ENCODE data around the gene CLINT1. TPM values are rescaled to one million over a fixed set of nuclear protein-coding genes. Genes with fewer than 3 reads are reported as not detected.
A peak's percentile ranks its signal among the peaks of the same experiment; 100 is the strongest.

CLINT1 gene
- total RNA-seq, 3 donors from 2014 or later: 86.5 to 157 (median 89.5) TPM

DNA sequence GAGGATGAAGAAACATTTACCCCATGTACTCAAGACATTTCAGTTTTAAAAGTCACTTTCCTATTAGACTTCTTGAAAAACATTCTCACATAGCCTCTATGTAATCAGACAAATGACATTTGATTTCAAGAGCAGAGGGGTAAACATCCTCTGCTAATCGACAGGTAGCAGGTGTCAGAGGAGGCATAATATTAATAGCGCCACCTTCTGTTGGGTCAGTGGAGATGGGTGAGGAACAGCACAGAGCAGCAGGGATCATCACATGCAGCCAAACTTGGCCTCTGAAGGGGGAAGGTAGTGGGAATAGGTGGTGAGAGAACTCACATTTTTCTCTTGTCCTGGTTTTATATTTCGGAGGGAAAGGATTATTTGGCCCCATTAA, 118.7 kb downstream of the CLINT1 start:
- DNase-seq (ENCODE audit: low spot score in 2 of 2): no peak
- H3K4me3 ChIP-seq: no peak overlapping the region
- H3K4me1 ChIP-seq: no peaks in the 10 kb centered on the region
- H3K27me3 ChIP-seq: no peaks in the 10 kb centered on the region
- TF ChIP-seq, protein P1, sequence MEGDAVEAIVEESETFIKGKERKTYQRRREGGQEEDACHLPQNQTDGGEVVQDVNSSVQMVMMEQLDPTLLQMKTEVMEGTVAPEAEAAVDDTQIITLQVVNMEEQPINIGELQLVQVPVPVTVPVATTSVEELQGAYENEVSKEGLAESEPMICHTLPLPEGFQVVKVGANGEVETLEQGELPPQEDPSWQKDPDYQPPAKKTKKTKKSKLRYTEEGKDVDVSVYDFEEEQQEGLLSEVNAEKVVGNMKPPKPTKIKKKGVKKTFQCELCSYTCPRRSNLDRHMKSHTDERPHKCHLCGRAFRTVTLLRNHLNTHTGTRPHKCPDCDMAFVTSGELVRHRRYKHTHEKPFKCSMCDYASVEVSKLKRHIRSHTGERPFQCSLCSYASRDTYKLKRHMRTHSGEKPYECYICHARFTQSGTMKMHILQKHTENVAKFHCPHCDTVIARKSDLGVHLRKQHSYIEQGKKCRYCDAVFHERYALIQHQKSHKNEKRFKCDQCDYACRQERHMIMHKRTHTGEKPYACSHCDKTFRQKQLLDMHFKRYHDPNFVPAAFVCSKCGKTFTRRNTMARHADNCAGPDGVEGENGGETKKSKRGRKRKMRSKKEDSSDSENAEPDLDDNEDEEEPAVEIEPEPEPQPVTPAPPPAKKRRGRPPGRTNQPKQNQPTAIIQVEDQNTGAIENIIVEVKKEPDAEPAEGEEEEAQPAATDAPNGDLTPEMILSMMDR (IDR thresholded peaks at IDR 0.05): peak in 1 of 3 donors; percentile 8
- TF ChIP-seq POLR2A (IDR thresholded peaks at IDR 0.05) (no peak), POLR2AphosphoS5 (IDR thresholded peaks at IDR 0.05) (no peak)
- intact Hi-C loops (cut with DNase I; ENCODE audit: low total_unique reads): no loop called here
- H3K27ac ChIP-seq: no peak overlapping the region
- H3K36me3 ChIP-seq: no peaks in the 10 kb centered on the region
- no peaks in the 10 kb centered on the region for H3K9me3 ChIP-seq

DNA sequence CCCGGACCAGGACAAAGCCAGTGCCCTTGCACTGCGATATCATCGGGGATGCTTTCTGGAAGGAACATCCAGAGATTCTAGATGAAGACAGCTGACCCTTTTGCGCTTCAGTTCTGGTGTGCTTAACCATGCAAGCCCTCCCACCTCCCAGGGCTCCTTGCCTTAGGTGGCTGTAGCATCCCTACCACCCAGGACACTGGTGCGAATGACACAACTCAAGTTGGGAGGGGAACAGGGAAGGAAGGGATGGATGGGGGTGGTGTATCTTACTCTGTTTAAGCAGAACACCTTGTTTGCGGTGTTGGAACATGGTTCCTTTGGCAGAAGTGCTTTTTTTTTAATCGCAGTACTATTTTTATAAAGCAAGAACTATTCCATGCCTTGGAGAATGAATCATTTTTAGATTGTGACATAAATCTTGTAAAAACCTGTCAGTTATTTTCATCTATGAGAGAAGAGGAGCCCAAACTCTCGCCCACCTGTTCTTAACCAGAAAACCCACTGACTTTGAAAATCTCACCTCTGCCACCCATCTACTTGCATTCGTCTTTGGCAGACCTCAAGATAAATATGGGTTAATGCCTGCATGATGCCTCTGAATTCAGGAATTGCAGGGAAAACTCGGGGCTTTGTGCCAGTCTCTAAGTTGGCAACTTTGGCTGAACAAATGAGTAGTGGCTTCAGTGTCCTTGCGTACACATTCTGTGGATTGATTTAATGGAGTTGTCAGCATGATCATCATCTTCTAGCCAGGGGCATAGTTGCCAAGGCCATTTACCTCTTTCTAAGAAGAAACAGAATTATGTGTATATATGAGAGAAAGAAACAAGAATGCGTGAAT, 119.3 kb downstream of the CLINT1 start:
- Histone ChIP-seq H3K4me1 (no peaks in the 10 kb centered on the region), H3K4me3 (no peak overlapping the region), H3K36me3 (no peaks in the 10 kb centered on the region), H3K27ac (no peak overlapping the region), H3K9me3 (no peaks in the 10 kb centered on the region), H3K27me3 (no peaks in the 10 kb centered on the region)
- intact Hi-C loops (cut with DNase I; ENCODE audit: low total_unique reads): no loop called here
- TF ChIP-seq, protein P1 (IDR thresholded peaks at IDR 0.05): no peak
- TF ChIP-seq POLR2AphosphoS5 (IDR thresholded peaks at IDR 0.05) (no peak), POLR2A (IDR thresholded peaks at IDR 0.05) (no peak)
- DNase-seq (ENCODE audit: low spot score in 2 of 2): no peak

DNA sequence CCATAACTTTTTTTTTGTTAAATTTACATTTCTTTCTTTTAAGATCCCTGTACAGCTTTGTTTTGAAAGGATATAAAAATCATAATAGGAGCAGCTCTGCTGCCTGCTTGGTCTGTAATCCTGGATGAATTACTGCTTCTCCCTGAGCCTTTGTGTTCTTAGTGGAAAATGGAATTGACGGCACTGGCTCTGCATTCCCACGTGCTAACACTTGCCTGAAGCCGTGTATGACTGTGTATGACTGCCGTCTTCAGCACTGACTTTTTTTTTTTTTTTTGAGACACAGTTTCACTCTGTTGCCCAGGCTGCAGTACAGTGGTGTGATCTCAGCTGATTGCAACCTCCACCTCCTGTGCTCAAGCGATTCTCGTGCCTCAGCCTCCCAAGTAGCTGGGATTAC, 123.0 kb downstream of the CLINT1 start:
- no peaks in the 10 kb centered on the region for H3K4me1 ChIP-seq

More for the DNA sequence above, 123.0 kb downstream of the CLINT1 start:
- H3K9me3 ChIP-seq: no peaks in the 10 kb centered on the region
- no peak overlapping the region for H3K4me3 ChIP-seq
- no peaks in the 10 kb centered on the region for H3K36me3 ChIP-seq
- H3K27me3 ChIP-seq: no peaks in the 10 kb centered on the region
- no peak overlapping the region for H3K27ac ChIP-seq
- TF ChIP-seq POLR2A (IDR thresholded peaks at IDR 0.05): no peak
- TF ChIP-seq, protein P1 (IDR thresholded peaks at IDR 0.05): no peak
- intact Hi-C loops (cut with DNase I; ENCODE audit: low total_unique reads): no loop called here
- DNase-seq (ENCODE audit: low spot score in 2 of 2): no peak

Other genes starting within 250 kb of the CLINT1 start
- gene SOX30, start 206.7 kb downstream of the CLINT1 start, total RNA-seq: under 1 TPM in 1 of 3 donors, not detected in 2; 0.16 TPM
- gene C5orf52, start 187.6 kb downstream of the CLINT1 start, total RNA-seq: not detected
- 10 to 100 TPM; 12.3 to 15.1 (median 13.5) TPM for gene THG1L, start 127.7 kb downstream of the CLINT1 start, total RNA-seq
- 1 to 10 TPM; 1.8 to 5.7 (median 4.6) TPM for gene LSM11, start 115.4 kb downstream of the CLINT1 start, total RNA-seq

Data from breast epithelium (tissue), 4 donors.